Mesothelial cell of epicardium (in vitro differentiated cells): Measurements from ENCODE around the gene WIZ. TPM values are rescaled to one million over a fixed set of nuclear protein-coding genes. Genes with fewer than 3 reads are reported as not detected.
"Not testable (repeated sequence)": the region's sequence is repeated elsewhere in the genome, so short reads cannot be mapped to it uniquely, and the experiment has no call there.

ENCODE experiments used
- DNase-seq, 2 experiments: peaks; one replicate each; pipeline ENCODE4 v3.0.0; 2021; ENCODE audit warnings: low spot score in 2 of 2; ENCODE audit not compliant: unreplicated experiment in 2 of 2
- H3K27ac Mint-ChIP-seq: 2 replicates; pipeline ENCODE4 v1.8.0; 2021; ENCODE audit warnings: mixed read lengths
- H3K27me3 Mint-ChIP-seq: 2 replicates; pipeline ENCODE4 v1.8.0; 2021; ENCODE audit warnings: low read depth, mixed read lengths
- H3K36me3 Mint-ChIP-seq: 2 replicates; pipeline ENCODE4 v1.8.0; 2021; ENCODE audit warnings: mixed read lengths
- H3K4me1 Mint-ChIP-seq: 2 replicates; pipeline ENCODE4 v1.8.0; 2021; ENCODE audit warnings: mixed read lengths
- H3K4me3 Mint-ChIP-seq: 2 replicates; pipeline ENCODE4 v1.8.0; 2021; ENCODE audit warnings: mild to moderate bottlenecking, moderate library complexity, mixed read lengths
- H3K9me3 Mint-ChIP-seq: 2 replicates; pipeline ENCODE4 v1.8.0; 2021; ENCODE audit warnings: mixed read lengths
- CTCF ChIP-seq: fragments of 200-600 bp; sonication (generic); IDR thresholded peaks from one replicate; pipeline ENCODE4 v1.5.0; 2021; ENCODE audit warnings: antibody characterized with exemption; ENCODE audit not compliant: unreplicated experiment
- total RNA-seq: library from RNA; stranded (reverse); gene quantifications from 3 replicates; pipeline ENCODE4 v1.2.1, GENCODE V29; 2021

WIZ gene
- total RNA-seq, 1 donor from 2014 or later, result 57.5 TPM

- no peaks in the 10 kb centered on the region for H3K4me1 Mint-ChIP-seq
- no peak for DNase-seq
- peaks cover 14% of the 10 kb centered on the region for H3K27me3 Mint-ChIP-seq
- H3K27ac Mint-ChIP-seq, result no peak overlapping the region
- no peak overlapping the region for H3K4me3 Mint-ChIP-seq
- no peaks in the 10 kb centered on the region for H3K36me3 Mint-ChIP-seq
- no peak for TF ChIP-seq CTCF
- peaks cover 23% of the 10 kb centered on the region for H3K9me3 Mint-ChIP-seq
Observed at GRCh38 chr19:15475169-15475568, 25.4 kb upstream of the WIZ start.

GRCh38 chr19:15473821-15474220 lies 24.1 kb upstream of the WIZ start:
- peaks cover 20% of the 10 kb centered on the region for H3K9me3 Mint-ChIP-seq
- H3K36me3 Mint-ChIP-seq, H3K4me3 Mint-ChIP-seq, H3K4me1 Mint-ChIP-seq, H3K27ac Mint-ChIP-seq, DNase-seq: not testable (repeated sequence)
- peaks cover 26% of the 10 kb centered on the region for H3K27me3 Mint-ChIP-seq

DNA sequence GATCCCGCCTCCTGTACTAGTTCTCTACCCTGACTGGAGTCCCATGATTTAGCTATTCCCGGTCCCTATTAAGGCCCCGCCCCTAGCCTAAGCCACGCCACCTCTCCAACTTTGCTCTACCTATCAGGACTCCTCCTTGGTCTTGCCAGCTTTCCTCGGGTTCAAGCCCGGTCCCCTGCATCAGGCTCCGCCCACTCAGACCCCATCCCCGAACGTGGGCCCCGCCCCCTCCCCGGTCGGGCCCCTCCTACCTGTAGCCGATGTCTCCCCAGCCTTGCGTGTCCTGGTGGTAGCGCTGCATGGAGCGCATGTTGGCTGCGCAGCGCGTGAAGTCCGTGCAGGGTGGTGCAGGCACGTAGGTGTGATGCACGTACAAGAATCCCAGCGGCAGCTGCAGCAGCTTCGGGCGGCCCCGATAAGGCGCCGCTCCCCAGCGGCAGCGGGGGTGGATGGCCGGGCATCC lies 21.9 kb upstream of the WIZ start:
- H3K27me3 Mint-ChIP-seq, result peaks cover 46% of the 10 kb centered on the region
- no peaks in the 10 kb centered on the region for H3K36me3 Mint-ChIP-seq
- TF ChIP-seq CTCF, result no peak
- no peaks in the 10 kb centered on the region for H3K4me1 Mint-ChIP-seq
- no peak for DNase-seq
- peaks cover 16% of the 10 kb centered on the region for H3K9me3 Mint-ChIP-seq
- no peak overlapping the region for H3K27ac Mint-ChIP-seq
- H3K4me3 Mint-ChIP-seq, result no peak overlapping the region

GRCh38 chr19:15469513-15470297 lies 19.9 kb upstream of the WIZ start:
- peaks cover 10% of the 10 kb centered on the region for H3K9me3 Mint-ChIP-seq
- no peak overlapping the region for H3K27ac Mint-ChIP-seq
- H3K27me3 Mint-ChIP-seq, result peaks cover 54% of the 10 kb centered on the region
- H3K4me3 Mint-ChIP-seq, result no peak overlapping the region
- H3K36me3 Mint-ChIP-seq, result no peaks in the 10 kb centered on the region
- TF ChIP-seq CTCF, result no peak
- no peak for DNase-seq
- no peaks in the 10 kb centered on the region for H3K4me1 Mint-ChIP-seq

DNA sequence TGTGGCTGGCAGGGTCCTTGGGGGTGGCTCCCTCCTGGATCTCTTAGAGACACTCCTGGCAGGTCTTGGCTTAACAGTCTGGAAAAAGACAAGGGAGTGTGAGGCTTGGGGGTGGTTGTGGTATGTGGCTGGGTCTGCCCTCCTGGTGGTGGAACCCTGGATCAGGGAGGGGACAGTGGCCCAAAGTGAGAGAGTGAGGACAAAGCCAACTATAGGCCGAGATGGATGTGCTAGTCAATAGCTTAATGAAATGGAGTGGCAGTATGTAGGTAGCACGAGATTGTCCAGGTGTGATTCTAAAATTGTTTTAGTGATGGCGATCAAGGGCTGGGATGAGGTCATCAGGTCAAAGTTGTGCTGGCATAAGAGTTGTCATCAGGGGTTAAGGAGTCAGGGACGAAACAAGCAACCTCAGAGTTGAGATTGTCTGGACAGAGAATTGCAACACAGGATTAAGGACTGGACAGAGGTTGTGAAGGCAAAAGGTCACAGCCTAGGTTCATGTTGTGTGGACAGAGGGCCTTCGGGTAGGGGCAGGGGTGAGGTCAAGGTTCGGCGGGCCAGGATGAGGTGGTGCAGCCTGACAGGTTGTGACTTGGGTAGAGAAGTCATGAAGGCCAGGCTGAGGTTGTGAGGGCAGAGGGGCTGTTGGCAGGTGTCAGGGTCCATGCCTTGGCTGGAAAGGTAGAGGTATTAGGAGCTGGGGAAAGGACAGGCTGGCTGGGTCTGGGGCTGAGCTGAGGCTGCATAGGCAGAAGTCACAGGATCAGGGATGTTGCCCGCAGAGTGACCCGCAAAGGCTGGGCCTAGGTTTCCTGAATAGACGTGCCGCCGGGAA lies 19.1 kb upstream of the WIZ start:
- H3K27ac Mint-ChIP-seq, result no peak overlapping the region
- H3K27me3 Mint-ChIP-seq, result peaks cover 59% of the 10 kb centered on the region
- H3K36me3 Mint-ChIP-seq, result no peaks in the 10 kb centered on the region
- peaks cover 10% of the 10 kb centered on the region for H3K9me3 Mint-ChIP-seq
- no peaks in the 10 kb centered on the region for H3K4me1 Mint-ChIP-seq
- TF ChIP-seq CTCF, result no peak
- no peak for DNase-seq
- H3K4me3 Mint-ChIP-seq, result no peak overlapping the region

DNA sequence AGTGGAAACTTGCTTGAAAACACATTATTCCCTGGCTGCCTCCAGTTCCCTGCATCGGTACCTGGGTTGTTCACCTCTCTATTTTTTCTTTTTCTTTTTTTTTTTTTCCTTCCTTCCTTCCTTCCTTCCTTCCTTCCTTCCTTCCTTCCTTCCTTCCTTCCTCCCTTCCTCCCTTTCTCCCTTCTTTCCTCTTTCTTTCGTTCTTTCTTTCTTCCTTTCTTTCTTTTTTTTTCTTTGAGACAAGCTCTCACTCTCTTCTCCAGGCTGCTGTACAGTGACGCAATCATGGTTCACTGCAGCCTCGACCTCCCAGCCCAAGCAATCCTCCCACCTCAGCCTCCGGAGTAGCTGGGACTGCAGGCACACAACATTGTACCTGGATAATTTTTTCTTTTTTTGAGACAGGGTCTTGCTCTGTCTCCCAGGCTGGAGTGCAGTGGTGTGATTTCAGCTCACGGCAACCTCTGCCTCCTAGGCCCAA lies 18.0 kb upstream of the WIZ start:
- Mint-ChIP-seq H3K4me3 (no peak overlapping the region), H3K27ac (no peak overlapping the region), H3K9me3 (peaks cover 3% of the 10 kb centered on the region), H3K27me3 (peaks cover 62% of the 10 kb centered on the region), H3K36me3 (no peaks in the 10 kb centered on the region), H3K4me1 (no peaks in the 10 kb centered on the region)
- TF ChIP-seq CTCF, result no peak
- DNase-seq, result no peak
